Hypothalamus (tissue), 51 donors: ENCODE results near the gene OR11H1.
"Not testable (repeated sequence)": the region's sequence is repeated elsewhere in the genome, so short reads cannot be mapped to it uniquely, and the experiment has no call there.

Experiments used
- DNase-seq, 51 donors: peaks; one replicate each; lab custom pipeline; 2025; lab: John Stamatoyannopoulos, UW

The OR11H1 gene, protein sequence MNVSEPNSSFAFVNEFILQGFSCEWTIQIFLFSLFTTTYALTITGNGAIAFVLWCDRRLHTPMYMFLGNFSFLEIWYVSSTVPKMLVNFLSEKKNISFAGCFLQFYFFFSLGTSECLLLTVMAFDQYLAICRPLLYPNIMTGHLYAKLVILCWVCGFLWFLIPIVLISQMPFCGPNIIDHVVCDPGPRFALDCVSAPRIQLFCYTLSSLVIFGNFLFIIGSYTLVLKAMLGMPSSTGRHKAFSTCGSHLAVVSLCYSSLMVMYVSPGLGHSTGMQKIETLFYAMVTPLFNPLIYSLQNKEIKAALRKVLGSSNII

GRCh38 chr22:15527892-15528291 is at the start of gene OR11H1:
TSS of gene OR11H1 (plus strand) at chr22:15528192. CDS start at chr22:15528192, 0 bp downstream.
- not testable (repeated sequence) for DNase-seq

DNA sequence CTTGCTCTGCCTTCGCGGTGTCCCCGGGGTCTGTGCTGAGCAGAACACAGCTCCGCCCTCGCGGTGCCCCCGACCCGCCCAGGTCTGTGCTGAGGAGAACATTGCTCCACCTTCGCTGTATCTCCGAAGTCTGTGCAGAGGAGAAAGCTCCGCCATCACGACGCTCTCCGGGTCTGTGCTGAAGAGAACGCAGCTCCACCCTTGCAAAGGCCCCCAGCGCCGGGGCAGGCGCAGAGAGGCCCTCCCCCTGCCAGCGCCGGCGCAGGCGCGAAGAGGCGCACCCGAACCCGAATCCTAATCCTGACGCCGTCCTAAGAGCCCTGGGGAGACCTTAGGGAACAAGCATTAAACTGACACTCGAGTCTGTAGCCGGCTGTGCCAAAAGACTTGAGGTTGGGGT is 18.0 kb upstream of the OR11H1 start:
- not testable (repeated sequence) for DNase-seq

DNA sequence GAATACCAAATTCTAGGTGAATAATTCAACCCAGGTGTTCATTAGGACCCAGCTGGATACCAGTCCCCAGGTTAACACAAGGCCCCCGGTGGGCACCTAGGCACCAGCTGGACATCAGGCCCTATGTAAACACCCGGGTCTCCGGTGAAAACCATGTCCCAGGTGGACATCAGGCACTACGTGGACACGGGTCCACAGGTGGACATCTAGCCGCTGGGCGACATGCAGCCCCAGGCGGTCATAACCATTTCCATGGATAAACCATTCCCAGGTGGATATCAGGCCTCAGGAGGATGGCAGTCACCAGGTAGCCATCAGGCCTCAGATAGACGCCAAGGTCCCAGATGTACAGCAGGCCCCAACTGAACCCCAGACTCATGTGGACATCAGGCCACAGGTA is 12.1 kb upstream of the OR11H1 start:
- DNase-seq = not testable (repeated sequence)

GRCh38 chr22:15553767-15554166 is 25.8 kb downstream of the OR11H1 start:
- DNase-seq = not testable (repeated sequence)

DNA sequence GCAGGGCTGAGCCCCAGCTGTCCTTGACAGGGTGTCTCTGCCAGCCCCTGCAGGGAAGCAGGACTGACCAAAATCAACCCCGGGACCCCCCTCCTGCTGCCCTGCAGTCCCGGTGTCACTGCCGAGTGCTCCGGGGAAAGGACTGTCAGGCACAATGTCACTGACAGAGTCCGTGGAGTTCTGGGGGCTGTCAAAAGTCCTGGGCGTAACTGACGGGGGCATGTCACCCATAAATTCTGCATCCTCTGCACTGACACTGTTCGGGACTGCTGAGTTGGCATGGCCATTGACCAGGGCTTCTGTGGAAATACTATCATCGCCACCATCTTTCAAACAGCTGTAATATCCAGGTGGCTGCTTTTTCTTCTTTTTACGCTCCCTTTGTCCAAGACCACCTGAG is 35.5 kb downstream of the OR11H1 start:
- DNase-seq = not testable (repeated sequence)

DNA sequence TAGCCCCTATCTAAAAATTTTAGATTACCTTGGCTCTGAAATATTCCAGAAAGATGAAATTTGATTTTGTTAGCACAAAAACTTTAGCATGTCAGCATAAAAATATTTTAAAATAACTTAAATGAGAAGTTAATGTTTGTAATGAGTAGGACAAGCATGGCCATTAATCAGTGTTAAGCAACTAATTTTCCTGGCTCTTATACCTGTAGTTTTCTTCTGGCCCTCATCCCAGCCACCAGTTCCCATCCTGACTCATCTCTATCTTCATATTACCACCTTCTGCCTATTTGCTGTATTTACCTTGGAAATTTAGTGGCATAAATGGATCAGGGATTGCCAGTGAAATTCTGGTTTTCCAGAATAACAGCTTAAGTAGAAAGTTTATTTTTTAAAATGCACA is 37.1 kb downstream of the OR11H1 start:
- not testable (repeated sequence) for DNase-seq
